Chondrocyte (in vitro differentiated cells): ENCODE data around the gene KCNJ1. TPM values are rescaled to one million over a fixed set of nuclear protein-coding genes. Genes with fewer than 3 reads are reported as not detected.
A peak's percentile ranks its signal among the peaks of the same experiment; 100 is the strongest.

Experiments
- DNase-seq: peaks from one replicate; pipeline ENCODE4 v3.0.0; 2021; ENCODE audit warnings: mixed read lengths, low spot score
- H3K27ac Mint-ChIP-seq: one replicate; pipeline ENCODE4 v1.8.0; 2021; ENCODE audit warnings: mild to moderate bottlenecking, moderate library complexity, mixed read lengths; ENCODE audit not compliant: unreplicated experiment
- H3K27me3 Mint-ChIP-seq: 2 replicates; pipeline ENCODE4 v1.8.0; 2021; ENCODE audit warnings: low read depth, mixed read lengths
- H3K36me3 Mint-ChIP-seq: 2 replicates; pipeline ENCODE4 v1.8.0; 2021; ENCODE audit warnings: low read depth, mixed read lengths
- H3K4me1 Mint-ChIP-seq: 2 replicates; pipeline ENCODE4 v1.8.0; 2021; ENCODE audit warnings: low read depth, mild to moderate bottlenecking, mixed read lengths
- H3K4me3 Mint-ChIP-seq: one replicate; pipeline ENCODE4 v1.8.0; 2021; ENCODE audit warnings: mild to moderate bottlenecking, moderate library complexity, mixed read lengths; ENCODE audit not compliant: unreplicated experiment
- H3K9me3 Mint-ChIP-seq: 2 replicates; pipeline ENCODE4 v1.8.0; 2021; ENCODE audit warnings: low read depth, mixed read lengths
- CTCF ChIP-seq: fragments of 200-600 bp; sonication (generic); IDR thresholded peaks from 2 replicates; pipeline ENCODE4 v1.5.0; 2021; ENCODE audit warnings: antibody characterized with exemption, mild to moderate bottlenecking, moderate library complexity
- total RNA-seq: library from RNA; stranded (reverse); gene quantifications from 3 replicates; pipeline ENCODE4 v1.2.1, GENCODE V29; 2021

KCNJ1 gene
- total RNA-seq, 1 donor from 2014 or later: not detected

- no peak overlapping the region for H3K27ac Mint-ChIP-seq
- H3K36me3 Mint-ChIP-seq: peaks cover 1% of the 10 kb centered on the region
- peaks cover 25% of the 10 kb centered on the region for H3K4me1 Mint-ChIP-seq
- H3K4me3 Mint-ChIP-seq: no peak overlapping the region
- H3K9me3 Mint-ChIP-seq: peaks cover 10% of the 10 kb centered on the region
- DNase-seq: no peak
- no peak for TF ChIP-seq CTCF
- H3K27me3 Mint-ChIP-seq: peaks cover 6% of the 10 kb centered on the region
Measured at GRCh38 chr11:128913806-128914205, 46.7 kb upstream of the KCNJ1 start.

- no peak overlapping the region for H3K27ac Mint-ChIP-seq
- no peak overlapping the region for H3K4me3 Mint-ChIP-seq
- DNase-seq: no peak
- H3K9me3 Mint-ChIP-seq: peaks cover 10% of the 10 kb centered on the region
- H3K27me3 Mint-ChIP-seq: peaks cover 4% of the 10 kb centered on the region
- peaks cover 35% of the 10 kb centered on the region for H3K4me1 Mint-ChIP-seq
- no peak for TF ChIP-seq CTCF
- H3K36me3 Mint-ChIP-seq: peaks cover 1% of the 10 kb centered on the region
Measured at GRCh38 chr11:128911701-128912100, 44.6 kb upstream of the KCNJ1 start.

- Mint-ChIP-seq H3K27ac (no peak overlapping the region), H3K4me3 (no peak overlapping the region), H3K27me3 (peaks cover 4% of the 10 kb centered on the region), H3K9me3 (peaks cover 10% of the 10 kb centered on the region), H3K36me3 (peaks cover 1% of the 10 kb centered on the region), H3K4me1 (peaks cover 35% of the 10 kb centered on the region)
- TF ChIP-seq CTCF: no peak
- no peak for DNase-seq
Measured at GRCh38 chr11:128911239-128911638, 44.1 kb upstream of the KCNJ1 start.

- H3K4me3 Mint-ChIP-seq: no peak overlapping the region
- peak overlapping the region; percentile 4 for H3K27ac Mint-ChIP-seq
- DNase-seq: no peak
- H3K36me3 Mint-ChIP-seq: peaks cover 1% of the 10 kb centered on the region
- peaks cover 4% of the 10 kb centered on the region for H3K27me3 Mint-ChIP-seq
- no peak for TF ChIP-seq CTCF
- peaks cover 42% of the 10 kb centered on the region for H3K4me1 Mint-ChIP-seq
- H3K9me3 Mint-ChIP-seq: peaks cover 4% of the 10 kb centered on the region
Measured at GRCh38 chr11:128910576-128910975, 43.5 kb upstream of the KCNJ1 start.

GRCh38 chr11:128909438-128910125 is 42.5 kb upstream of the KCNJ1 start:
- peaks cover 4% of the 10 kb centered on the region for H3K27me3 Mint-ChIP-seq
- no peak overlapping the region for H3K27ac Mint-ChIP-seq
- peaks cover 2% of the 10 kb centered on the region for H3K9me3 Mint-ChIP-seq
- no peak for TF ChIP-seq CTCF
- peaks cover 1% of the 10 kb centered on the region for H3K36me3 Mint-ChIP-seq
- DNase-seq: no peak
- H3K4me3 Mint-ChIP-seq: no peak overlapping the region
- peaks cover 40% of the 10 kb centered on the region for H3K4me1 Mint-ChIP-seq
